IPS-NIHi7 (cell line): ENCODE data around the gene MXI1.
"Not testable (repeated sequence)": the region's sequence is repeated elsewhere in the genome, so short reads cannot be mapped to it uniquely, and the experiment has no call there.

Source experiments
- DNase-seq: peaks from one replicate; pipeline ENCODE4 v3.0.0; 2012; ENCODE audit warnings: mixed read lengths; ENCODE audit errors: extremely low spot score

The MXI1 gene

GRCh38 chr10:110239892-110240291 is 32.5 kb downstream of the MXI1 start:
- DNase-seq = no peak

- DNase-seq = no peak
Measured at GRCh38 chr10:110241407-110241806, 34.0 kb downstream of the MXI1 start.

DNA sequence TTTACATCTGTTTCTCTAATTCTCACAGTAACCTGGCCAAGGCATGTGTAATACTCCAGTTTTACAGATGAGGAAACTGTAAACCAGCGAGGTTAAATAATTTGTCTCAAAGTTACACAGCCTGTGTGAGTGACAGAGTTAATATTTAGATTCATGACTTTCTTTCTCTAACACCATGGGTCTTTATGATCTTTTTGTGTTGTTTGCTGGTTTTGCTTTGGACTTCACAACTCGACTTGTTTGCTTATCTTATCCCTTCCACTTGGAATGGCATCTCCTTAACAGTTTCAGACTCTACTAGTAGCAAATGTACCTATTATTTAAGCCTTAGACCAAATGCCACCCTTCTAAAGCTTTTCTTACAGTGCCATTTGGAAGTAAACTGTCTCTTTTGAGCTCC is 34.4 kb downstream of the MXI1 start:
- no peak for DNase-seq

GRCh38 chr10:110242511-110242910 is 35.1 kb downstream of the MXI1 start:
- DNase-seq = no peak

DNA sequence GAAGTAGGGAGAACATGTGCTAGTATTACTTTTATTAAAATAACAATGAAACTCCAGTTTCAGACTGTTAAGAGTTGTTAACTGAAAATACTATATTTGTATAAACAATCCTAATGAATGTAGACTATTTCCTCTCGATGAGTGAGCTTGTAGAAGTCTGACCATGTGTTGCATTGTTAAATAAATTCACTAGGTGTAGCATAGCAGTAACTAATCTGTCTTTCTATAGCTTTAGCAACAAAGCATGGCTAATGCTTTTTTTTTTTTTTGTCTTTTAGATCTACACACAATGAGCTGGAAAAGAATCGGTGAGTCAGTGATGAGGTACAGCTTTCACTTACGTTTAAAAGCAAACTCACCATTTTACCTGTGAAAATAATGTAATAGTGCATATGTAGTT is 37.1 kb downstream of the MXI1 start:
- no peak for DNase-seq

DNA sequence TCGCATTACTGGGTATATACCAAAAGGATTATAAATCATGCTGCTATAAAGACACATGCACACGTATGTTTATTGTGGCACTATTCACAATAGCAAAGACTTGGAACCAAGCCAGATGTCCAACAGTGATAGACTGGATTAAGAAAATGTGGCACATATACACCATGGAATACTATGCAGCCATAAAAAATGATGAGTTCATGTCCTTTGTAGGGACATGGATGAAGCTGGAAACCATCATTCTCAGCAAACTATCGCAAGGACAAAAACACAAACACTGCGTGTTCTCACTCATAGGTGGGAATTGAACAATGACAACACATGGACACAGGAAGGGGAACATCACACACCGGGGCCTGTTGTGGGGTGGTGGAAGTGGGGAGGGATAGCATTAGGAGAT is 40.4 kb downstream of the MXI1 start:
- not testable (repeated sequence) for DNase-seq

DNA sequence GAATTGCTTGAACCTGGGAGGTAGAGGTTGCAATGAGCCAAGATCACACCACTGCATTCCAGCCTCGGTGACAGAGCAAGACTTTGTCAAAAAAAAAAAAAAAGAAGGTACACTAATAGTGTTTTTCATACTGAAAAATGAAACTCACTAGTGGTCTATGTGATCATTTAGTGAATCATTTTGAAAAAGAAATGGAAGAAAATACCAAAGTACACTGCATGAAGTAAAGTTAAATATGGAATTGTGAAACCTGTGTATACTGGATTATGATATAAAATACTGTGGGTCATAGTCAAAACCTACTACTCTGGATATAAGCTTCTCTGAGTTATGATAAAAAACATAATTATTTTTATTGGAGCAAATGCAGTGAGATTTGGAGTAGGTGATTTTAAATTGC is 42.1 kb downstream of the MXI1 start:
- DNase-seq = not testable (repeated sequence)

DNA sequence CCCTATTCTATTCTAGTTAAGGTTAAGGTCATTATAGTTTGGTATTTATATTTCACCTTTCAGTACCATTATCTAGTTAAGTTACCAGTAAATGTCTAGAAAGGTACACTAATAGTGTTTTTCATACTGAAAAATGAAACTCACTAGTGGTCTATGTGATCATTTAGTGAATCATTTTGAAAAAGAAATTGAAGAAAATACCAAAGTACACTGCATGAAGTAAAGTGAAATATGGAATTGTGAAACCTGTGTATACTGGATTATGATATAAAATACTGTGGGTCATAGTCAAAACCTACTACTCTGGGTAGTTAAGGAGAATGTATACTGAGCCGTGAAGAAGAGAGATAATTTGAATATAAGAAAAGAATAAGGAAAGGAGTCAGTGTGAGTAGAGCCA is 44.0 kb downstream of the MXI1 start:
- DNase-seq = not testable (repeated sequence)

DNA sequence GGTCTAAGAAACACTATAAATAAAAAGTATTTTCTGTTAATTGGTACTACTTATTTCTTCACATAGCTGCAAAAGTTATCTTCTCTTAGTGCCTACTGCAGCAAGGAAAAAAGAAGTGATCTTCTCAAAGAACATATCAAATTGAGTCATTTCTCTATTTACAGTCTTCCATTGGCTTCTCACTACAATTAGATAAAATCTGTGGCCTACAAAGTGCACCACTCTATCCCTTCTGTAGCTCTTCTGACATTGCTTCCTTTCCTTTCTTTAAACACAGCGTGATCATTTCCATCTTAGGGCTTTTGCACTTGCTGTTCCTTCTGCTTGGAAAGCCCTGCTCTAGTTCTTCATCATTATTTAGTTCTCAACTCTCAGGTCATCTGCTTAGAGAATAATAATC is 44.7 kb downstream of the MXI1 start:
- DNase-seq = no peak

DNA sequence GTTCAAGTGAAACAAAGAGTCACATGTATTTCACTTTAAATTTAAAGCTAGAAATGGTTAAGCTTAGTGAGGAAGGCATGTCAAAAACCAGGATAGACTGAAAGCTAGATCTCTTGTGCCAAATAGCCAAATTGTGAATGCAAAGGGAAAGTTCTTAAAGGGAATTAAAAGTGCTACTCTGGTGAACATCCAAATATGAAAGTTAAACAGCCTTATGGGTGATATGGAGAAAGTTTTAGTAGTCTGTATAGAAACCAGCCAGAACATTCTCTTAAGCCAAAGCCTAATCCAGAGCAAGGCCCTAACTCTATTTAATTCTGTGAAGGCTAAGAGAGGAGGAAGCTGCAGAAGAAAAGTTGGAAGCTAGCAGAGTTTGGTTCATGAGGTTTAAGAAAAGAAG is 47.1 kb downstream of the MXI1 start:
- DNase-seq = no peak

- DNase-seq = no peak
Measured at GRCh38 chr10:110258542-110258941, 51.1 kb downstream of the MXI1 start.

DNA sequence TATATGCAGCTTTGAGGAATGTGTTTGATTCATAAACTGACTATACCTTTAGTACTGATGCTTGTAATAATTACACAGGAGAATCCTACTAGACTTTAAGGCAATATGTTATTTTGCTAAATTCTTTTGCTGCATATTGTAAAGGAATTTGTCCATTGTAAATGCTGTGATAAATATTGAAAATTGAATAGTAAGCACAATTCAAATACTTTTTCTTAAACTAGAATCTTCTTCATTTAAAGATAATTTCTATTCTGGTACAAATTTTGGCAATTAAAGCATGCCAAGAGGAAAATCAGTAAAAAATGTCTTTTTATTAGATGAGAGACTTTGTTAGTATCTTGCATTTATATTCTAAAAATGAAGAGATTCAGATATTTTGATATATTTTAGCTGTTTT is 51.9 kb downstream of the MXI1 start:
- no peak for DNase-seq

DNA sequence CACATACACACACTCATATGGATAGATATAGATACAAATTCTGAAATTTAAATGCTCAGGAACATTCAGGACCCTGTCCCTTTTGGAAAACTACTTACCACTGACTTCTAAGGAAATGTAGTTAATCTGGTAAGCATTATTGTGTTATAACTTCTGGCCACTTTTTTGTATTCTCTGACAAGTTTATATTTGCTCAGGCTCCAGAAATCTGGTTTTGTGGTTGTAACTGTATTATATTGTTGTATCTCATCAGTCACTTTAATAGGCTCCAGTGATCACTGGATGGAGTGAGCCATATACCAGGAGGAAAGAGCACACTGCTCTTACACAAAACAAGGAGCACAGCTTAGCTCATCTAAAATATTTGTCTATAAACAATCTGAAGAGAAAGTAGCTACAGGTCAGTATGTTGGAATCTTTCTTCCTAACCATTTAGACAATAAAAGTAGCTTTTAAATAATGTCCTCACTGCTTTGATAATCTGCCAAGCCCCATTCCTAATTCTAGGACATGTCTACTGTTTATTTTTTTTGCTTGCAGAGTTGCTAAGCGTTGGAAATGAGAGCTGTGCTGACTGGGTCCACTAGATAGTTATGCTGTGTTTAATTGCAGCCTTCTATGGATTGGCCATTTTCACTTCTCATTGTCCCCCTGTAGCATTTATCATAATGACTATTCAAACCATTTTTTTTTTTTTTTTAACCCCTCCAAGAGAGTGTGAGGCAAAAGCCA is 53.5 kb downstream of the MXI1 start:
- DNase-seq = no peak

DNA sequence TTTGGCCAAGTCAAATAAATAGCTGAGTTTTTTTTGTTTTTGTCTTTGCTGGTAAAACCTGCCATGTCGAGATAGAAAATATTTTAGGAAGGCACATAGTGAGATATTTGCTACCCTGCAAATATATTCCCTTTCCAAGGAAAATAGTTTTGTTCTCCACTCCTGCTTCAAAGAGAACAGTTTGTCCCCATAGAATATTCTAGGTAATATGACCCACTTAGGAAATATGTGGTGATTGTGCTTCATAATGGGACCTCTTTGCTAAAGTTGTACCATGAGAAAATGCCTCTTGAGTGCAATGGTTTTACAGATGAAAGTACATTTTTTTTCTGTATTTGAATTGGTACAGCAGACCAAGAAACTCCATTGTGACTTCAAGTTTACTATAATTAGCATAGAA is 55.8 kb downstream of the MXI1 start:
- no peak for DNase-seq

DNA sequence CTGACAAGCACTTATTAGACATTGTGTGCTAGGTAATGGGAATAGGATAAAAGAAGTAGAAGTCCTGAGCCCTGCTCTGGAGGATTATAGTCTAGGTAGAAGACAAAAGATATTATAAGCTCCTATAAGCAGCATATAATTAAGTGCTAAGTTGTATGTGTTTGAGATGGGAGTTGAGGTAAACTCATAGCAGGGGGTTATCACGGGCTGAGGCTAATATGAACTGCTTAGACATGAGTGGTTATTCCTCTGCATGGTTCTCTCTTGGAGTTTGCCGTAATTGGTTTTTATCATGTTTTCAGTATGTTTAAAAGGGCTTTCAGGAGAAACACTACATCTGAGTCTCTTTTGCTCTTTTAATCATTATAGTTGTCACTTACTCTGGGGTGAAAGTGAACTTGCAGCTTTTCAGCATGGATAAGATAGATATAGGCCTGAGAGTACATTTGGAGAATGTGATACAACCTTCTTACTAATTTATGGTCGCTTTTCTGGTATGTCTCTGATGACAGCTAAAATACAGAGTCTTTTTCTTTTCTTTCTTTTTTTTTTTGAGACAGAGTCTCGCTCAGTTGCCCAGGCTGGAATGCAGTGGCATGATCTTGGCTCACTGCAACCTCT is 58.3 kb downstream of the MXI1 start:
- DNase-seq = no peak

- no peak for DNase-seq
Measured at GRCh38 chr10:110267276-110267675, 59.9 kb downstream of the MXI1 start.

DNA sequence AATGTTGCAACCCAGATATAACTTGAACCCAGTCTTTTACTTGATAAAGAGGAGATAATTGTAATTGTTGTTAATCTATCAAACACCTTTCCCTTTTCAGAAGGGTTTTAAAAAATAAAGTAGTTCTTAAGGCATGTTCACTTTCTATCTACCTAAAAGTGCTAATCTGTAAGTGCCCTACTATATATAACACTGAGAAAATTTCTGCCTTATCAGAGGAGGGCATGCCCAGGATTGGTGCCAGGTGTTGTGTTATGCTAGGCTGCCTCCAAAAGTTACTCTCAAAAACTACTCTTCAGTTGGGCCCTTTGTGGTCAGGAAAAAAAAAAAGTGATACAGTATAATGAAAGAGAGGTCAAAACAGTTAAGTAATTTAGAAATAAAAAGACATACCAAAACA is 61.0 kb downstream of the MXI1 start:
- DNase-seq = no peak

- DNase-seq = no peak
Measured at GRCh38 chr10:110268971-110269370, 61.6 kb downstream of the MXI1 start.

DNA sequence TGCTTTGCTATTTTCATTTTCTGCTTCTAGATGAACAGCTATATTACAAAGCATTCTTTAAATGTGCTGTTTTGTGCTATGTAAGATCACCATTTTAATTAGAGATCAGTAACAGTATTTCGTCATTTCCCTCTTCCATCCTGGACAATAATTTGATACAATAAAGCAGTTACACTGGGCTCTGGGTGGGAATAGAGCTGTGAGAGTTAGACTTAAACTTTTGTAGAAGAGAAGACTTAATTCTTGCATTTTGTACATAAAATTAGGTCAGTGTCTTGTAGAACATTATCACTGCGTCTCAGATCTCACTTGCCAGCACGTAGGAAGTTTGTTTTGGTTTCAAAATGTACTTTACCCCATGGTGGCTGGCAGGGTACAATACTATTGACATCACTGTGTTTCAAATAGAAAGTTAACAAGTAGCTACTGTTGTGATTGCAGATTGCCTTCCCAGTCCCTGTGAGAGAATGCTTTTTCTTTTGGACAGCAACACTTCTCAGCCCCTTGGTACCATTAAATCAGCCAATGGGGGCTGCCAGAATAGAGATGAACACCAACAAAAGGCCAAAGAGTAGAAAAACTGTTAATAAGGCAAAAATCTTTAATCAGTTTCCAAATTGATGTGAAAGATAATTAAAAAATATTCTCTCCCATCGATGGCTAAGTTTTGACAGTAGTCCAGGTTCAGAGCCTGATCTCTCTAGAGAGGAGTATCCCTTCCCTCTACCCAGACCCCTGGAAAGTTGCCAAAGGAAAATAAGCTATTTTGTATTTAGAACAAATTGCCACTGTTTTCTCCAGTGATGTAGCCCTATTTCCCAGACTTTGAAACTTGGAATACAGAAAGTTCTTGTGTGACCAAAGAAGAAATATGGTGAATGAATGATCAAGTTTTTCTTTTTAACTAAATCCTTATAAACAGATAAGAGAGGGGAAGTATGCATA is 62.2 kb downstream of the MXI1 start:
- DNase-seq = no peak

DNA sequence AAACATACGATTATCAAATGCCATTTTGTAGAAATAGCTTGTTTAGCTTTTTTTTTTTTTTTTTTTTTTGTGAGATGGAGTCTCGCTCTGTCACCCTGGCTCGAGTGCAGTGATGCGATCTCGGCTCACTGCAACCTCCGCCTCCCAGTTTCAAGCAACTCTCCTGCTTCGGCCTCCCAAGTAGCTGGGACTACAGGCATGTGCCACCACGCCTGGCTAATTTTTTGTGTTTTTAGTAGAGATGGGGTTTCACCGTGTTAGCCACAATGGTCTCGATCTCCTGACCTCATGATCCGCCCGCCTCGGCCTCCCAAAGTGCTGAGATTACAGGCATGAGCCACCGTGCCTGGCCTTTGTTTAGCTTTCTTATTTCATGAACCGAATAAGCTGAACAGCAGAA is 65.6 kb downstream of the MXI1 start:
- DNase-seq = not testable (repeated sequence)

DNA sequence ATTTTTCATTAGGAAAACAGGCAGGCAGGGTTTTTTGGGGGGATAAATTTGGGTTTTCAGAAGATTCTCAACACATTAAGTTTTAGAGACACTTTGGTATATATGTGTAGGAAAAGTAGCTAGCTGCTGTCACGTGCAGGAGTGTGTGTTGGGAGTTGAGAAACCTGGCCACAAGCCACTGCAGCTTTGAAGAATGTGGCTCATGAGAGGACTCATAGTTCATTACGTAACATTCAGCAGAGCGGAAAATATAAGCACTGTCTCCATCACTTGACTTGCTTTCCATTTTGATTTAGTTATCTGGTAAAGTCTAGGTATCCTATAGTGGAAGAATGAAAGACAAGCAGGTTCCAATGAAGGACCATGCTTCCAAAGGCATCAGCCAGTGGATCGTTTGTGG is 66.1 kb downstream of the MXI1 start:
- no peak for DNase-seq

- DNase-seq = no peak
Measured at GRCh38 chr10:110274072-110274627, 66.7 kb downstream of the MXI1 start.
